Colonic mucosa (tissue), 4 donors: ENCODE data around the gene IL22RA1. TPM values are rescaled to one million over a fixed set of nuclear protein-coding genes. Genes with fewer than 3 reads are reported as not detected.

ENCODE experiments used
- DNase-seq: peaks from one replicate; pipeline ENCODE4 v3.0.0-alpha.2; 2020
- H3K27ac ChIP-seq: fragments of 200-600 bp; one replicate; pipeline ENCODE4 v1.8.0; 2021
- H3K27me3 ChIP-seq: fragments of 200-600 bp; one replicate; pipeline ENCODE4 v1.8.0; 2021
- H3K36me3 ChIP-seq: fragments of 200-600 bp; one replicate; pipeline ENCODE4 v1.8.0; 2021
- H3K4me1 ChIP-seq: fragments of 200-600 bp; one replicate; pipeline ENCODE4 v1.8.0; 2021; ENCODE audit warnings: mild to moderate bottlenecking
- H3K4me3 ChIP-seq: fragments of 200-600 bp; one replicate; pipeline ENCODE4 v1.8.0; 2021
- H3K9ac ChIP-seq, 2 donors: one replicate each; pipeline ENCODE4 v1.7.0; 2013; ENCODE audit warnings: control low read depth in 2 of 2, low read depth in 2 of 2, low read length in 2 of 2
- H3K9me3 ChIP-seq: fragments of 200-600 bp; one replicate; pipeline ENCODE4 v1.8.0; 2021
- CTCF ChIP-seq: fragments of 200-600 bp; IDR thresholded peaks from one replicate; pipeline ENCODE4 v1.8.0; 2022; ENCODE audit warnings: antibody characterized with exemption, mild to moderate bottlenecking
- intact Hi-C: fragments of 100-400 bp; cut with DNase I; formaldehyde crosslinking; loops from one replicate; pipeline ENCODE4 v1.14.1; 2022
- total RNA-seq, 2 donors: library from RNA; stranded (reverse); fragmentation: NEBNext Ultra II Directional in 1 of 2; extraction: Animal tissue kit (Norgen Biotek cat#: 25700) in 1 of 2; gene quantifications; one replicate each; pipeline ENCODE4 v1.2.1, GENCODE V29; 2021
- donor health status: healthy.
- donor health status: DM: no; HTN: no; CAD: no.
- donor health status: DM: no; HTN: no; CAD: no.

IL22RA1 gene
- total RNA-seq, 2 donors from 2014 or later: 15.5 to 17.3 TPM

GRCh38 chr1:24113641-24114033 is 29.3 kb downstream of the IL22RA1 start:
- Histone ChIP-seq H3K4me1 (peaks cover 1% of the 10 kb centered on the region), H3K9me3 (no peaks in the 10 kb centered on the region), H3K27ac (no peak overlapping the region), H3K27me3 (no peaks in the 10 kb centered on the region), H3K36me3 (no peaks in the 10 kb centered on the region), H3K4me3 (no peak overlapping the region), H3K9ac (no peak overlapping the region)
- intact Hi-C loops: loop anchor here (5.0 kb wide), 1 partner anchor 41 kb away; no protein-coding TSS in a partner anchor
- TF ChIP-seq CTCF: no peak
- DNase-seq: no peak

GRCh38 chr1:24111996-24112779 is 30.8 kb downstream of the IL22RA1 start, which contains the start of gene MYOM3:
Gene MYOM3, minus strand, starts transcription at chr1:24112135. Its CDS starts 3,499 bp downstream, at chr1:24108636.
- Histone ChIP-seq H3K4me3 (no peak within 1 kb of the TSS), H3K9ac (no peak within 1 kb of the TSS), H3K36me3 (no peaks in the 10 kb centered on the region), H3K27ac (no peak within 1 kb of the TSS), H3K4me1 (peaks cover 7% of the 10 kb centered on the region), H3K27me3 (no peaks in the 10 kb centered on the region), H3K9me3 (no peaks in the 10 kb centered on the region)
- peak; percentile 73 for DNase-seq
- intact Hi-C loops: loop anchor here (5.0 kb wide), 1 partner anchor 40 kb away; no protein-coding TSS in a partner anchor
- no peak for TF ChIP-seq CTCF

- Histone ChIP-seq H3K27ac (no peak overlapping the region), H3K36me3 (no peaks in the 10 kb centered on the region), H3K27me3 (no peaks in the 10 kb centered on the region), H3K4me1 (peaks cover 7% of the 10 kb centered on the region), H3K9ac (no peak overlapping the region), H3K9me3 (no peaks in the 10 kb centered on the region), H3K4me3 (no peak overlapping the region)
- intact Hi-C loops: loop anchor here (5.0 kb wide), 1 partner anchor 39 kb away; no protein-coding TSS in a partner anchor
- TF ChIP-seq CTCF: no peak
- no peak for DNase-seq
Observed at GRCh38 chr1:24111262-24111995, 31.5 kb downstream of the IL22RA1 start.

- no peak overlapping the region for H3K9ac ChIP-seq
- peaks cover 7% of the 10 kb centered on the region for H3K4me1 ChIP-seq
- H3K36me3 ChIP-seq: no peaks in the 10 kb centered on the region
- no peak for TF ChIP-seq CTCF
- intact Hi-C loops: loop anchor here (5.0 kb wide), 1 partner anchor 38 kb away; no protein-coding TSS in a partner anchor
- H3K27me3 ChIP-seq: no peaks in the 10 kb centered on the region
- DNase-seq: no peak
- no peak overlapping the region for H3K27ac ChIP-seq
- no peaks in the 10 kb centered on the region for H3K9me3 ChIP-seq
- no peak overlapping the region for H3K4me3 ChIP-seq
Observed at GRCh38 chr1:24110642-24111261, 32.2 kb downstream of the IL22RA1 start.
